GM12801 (cell line): ENCODE data around the gene DLG2.

Experiments used
- TF ChIP-seq, protein P1 (sequence below): IDR thresholded peaks from one replicate; pipeline ENCODE4 v1.5.1; 2011; ENCODE audit warnings: control low read depth; ENCODE audit not compliant: insufficient read length; ENCODE audit errors: extremely low read depth

DLG2 gene

GRCh38 chr11:85494396-85494795 is 132.7 kb downstream of the DLG2 start:
- TF ChIP-seq, protein P1, sequence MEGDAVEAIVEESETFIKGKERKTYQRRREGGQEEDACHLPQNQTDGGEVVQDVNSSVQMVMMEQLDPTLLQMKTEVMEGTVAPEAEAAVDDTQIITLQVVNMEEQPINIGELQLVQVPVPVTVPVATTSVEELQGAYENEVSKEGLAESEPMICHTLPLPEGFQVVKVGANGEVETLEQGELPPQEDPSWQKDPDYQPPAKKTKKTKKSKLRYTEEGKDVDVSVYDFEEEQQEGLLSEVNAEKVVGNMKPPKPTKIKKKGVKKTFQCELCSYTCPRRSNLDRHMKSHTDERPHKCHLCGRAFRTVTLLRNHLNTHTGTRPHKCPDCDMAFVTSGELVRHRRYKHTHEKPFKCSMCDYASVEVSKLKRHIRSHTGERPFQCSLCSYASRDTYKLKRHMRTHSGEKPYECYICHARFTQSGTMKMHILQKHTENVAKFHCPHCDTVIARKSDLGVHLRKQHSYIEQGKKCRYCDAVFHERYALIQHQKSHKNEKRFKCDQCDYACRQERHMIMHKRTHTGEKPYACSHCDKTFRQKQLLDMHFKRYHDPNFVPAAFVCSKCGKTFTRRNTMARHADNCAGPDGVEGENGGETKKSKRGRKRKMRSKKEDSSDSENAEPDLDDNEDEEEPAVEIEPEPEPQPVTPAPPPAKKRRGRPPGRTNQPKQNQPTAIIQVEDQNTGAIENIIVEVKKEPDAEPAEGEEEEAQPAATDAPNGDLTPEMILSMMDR, result no peak

GRCh38 chr11:85485902-85486301 is 141.2 kb downstream of the DLG2 start:
- TF ChIP-seq, protein P1, result no peak

DNA sequence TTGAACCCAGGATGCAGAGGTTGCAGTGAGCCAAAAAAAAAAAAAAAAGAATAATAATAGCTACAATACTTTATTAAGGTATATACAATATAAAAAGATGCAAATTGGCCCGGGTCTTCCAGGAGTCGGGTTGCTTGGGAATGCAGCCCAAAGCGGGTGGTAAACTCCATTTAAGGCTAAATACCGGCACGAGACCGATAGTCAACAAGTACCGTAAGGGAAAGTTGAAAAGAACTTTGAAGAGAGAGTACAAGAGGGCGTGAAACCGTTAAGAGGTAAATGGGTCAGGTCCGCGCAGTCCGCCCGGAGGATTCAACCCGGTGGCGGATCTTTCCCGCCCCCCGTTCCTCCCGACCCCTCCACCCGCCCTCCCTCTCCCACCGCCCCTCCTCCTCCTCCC is 143.3 kb downstream of the DLG2 start:
- TF ChIP-seq, protein P1, result no peak

- TF ChIP-seq, protein P1, result no peak
Observed at GRCh38 chr11:85481862-85482261, 145.3 kb downstream of the DLG2 start.

GRCh38 chr11:85475660-85476517 is 151.3 kb downstream of the DLG2 start:
- TF ChIP-seq, protein P1, result no peak

- TF ChIP-seq, protein P1, result no peak
Observed at GRCh38 chr11:85472953-85473352, 154.2 kb downstream of the DLG2 start.

GRCh38 chr11:85464283-85464682 is 162.9 kb downstream of the DLG2 start:
- TF ChIP-seq, protein P1, result no peak
